Kidney capillary endothelial cell (primary cell): ENCODE measurements around the gene ADAMTSL1.

Experiments
- DNase-seq: peaks from one replicate; pipeline ENCODE4 v3.0.0-alpha.2; 2018; ENCODE audit warnings: low spot score

Gene ADAMTSL1

DNA sequence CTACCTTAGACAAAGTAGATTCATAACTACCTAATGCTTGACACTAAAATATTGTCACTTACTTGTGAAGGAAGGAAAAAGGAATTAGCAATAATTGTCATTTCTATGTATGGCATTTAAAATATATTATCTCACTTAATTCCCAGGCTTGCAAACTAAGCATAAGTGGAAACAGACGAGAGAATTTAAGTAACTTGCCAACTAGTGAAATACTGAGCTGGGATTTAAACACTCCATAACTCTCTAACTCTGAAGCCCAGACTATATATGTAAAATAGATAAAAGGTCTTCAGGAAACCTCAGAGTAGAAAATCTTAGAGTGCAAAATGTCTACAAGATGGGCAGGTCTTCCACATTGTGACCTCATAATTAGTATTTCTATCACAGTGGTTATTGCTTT is 301.3 kb downstream of the ADAMTSL1 start:
- no peak for DNase-seq

DNA sequence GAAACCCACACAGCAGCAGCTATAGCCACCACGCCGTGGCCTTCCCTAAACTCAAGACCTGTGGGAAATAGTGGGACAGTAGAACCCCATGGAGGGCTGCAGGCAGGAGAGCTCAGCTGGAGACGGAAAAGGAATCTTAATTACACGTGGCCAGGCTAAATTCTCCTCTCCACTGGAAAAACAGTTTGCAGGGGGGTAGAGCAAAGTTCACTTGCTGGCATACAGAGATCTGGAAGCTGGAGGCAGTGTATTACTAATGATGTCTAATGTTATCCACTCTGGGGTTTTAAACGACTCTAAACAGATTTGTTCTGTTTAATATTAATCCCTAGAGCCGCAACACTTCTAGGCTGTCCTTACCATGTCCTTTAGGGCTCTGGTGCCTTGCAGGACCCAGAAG is 302.0 kb downstream of the ADAMTSL1 start:
- DNase-seq, result no peak

DNA sequence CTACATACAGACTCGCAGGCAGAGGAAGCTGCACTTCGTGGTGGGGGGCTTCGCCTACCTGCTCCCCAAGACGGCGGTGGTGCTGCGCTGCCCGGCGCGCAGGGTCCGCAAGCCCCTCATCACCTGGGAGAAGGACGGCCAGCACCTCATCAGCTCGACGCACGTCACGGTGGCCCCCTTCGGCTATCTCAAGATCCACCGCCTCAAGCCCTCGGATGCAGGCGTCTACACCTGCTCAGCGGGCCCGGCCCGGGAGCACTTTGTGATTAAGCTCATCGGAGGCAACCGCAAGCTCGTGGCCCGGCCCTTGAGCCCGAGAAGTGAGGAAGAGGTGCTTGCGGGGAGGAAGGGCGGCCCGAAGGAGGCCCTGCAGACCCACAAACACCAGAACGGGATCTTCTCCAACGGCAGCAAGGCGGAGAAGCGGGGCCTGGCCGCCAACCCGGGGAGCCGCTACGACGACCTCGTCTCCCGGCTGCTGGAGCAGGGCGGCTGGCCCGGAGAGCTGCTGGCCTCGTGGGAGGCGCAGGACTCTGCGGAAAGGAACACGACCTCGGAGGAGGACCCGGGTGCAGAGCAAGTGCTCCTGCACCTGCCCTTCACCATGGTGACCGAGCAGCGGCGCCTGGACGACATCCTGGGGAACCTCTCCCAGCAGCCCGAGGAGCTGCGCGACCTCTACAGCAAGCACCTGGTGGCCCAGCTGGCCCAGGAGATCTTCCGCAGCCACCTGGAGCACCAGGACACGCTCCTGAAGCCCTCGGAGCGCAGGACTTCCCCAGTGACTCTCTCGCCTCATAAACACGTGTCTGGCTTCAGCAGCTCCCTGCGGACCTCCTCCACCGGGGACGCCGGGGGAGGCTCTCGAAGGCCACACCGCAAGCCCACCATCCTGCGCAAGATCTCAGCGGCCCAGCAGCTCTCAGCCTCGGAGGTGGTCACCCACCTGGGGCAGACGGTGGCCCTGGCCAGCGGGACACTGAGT is 303.2 kb downstream of the ADAMTSL1 start:
- DNase-seq, result no peak

DNA sequence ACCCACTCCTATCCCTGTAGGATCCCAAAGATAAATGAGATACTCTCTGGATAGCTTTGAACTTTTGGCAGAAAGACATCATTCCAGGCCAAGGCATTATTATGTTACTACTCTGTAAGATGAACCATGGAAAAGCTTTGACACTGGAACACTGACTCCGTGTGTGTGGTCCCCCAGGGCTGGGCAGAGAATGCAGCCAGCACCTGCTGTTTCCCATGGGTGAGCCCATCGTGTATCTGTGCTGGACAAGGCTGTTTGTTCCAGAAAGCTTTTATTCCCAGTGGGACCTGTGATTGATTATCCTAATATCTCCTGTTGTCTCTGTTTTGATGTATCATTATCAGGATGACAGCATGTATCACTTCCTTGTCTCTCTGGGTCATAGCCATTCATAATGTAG is 304.2 kb downstream of the ADAMTSL1 start:
- DNase-seq, result no peak

DNA sequence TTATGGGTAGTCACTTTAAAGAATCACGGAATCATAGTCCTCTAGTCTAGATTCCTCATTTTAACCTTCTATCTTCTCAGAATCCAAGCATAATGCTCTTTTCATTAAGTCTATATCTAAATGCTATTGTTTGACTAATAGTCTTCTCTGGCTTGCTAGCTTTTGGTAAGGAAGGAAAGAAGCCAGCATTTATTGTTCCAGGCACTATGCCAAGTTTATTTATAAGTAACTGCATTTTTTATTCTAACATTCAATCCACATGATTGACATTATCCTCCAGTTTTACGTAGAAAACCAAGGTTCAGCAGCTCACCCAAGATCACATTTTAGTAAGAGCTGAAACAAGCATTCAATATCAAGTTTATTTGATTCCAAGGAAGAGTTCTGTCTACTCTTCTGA is 304.9 kb downstream of the ADAMTSL1 start:
- no peak for DNase-seq

DNA sequence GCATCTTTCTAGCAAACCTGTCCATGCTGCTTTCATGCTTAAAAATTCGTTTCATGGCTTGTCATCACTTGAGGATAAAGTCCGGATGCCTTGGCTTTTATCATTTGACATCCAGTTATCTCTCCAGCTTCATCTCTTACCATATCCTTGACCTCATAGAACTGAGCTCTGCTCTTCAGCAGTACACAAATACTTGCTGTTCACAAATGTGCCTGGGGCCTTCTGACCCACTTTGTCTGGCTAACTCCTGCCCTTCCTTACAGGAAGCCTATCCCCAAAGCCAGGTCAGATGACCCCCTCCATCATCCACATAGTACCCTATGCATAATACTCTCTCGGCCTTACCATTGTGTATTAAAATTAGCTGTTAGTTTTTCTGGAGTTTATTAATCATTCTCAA is 310.0 kb downstream of the ADAMTSL1 start:
- DNase-seq, result no peak

DNA sequence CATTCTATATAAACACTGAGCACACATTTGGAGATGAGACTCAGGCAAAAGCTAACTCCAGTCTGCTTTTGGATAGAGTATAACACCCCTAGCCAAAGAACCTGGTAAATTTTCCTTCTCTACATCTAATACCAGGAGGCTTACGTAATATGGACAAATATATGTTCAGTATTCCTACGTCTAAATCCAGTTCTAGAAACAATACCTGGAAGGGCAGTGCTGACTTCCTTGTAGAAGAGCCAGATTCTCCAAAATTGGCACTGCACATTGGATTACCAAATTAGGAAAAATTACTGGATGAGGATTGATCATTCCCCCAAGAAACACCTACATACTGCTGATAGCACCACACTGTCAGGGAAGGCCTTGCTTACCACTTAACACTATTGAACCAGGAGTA is 311.7 kb downstream of the ADAMTSL1 start:
- DNase-seq, result no peak

DNA sequence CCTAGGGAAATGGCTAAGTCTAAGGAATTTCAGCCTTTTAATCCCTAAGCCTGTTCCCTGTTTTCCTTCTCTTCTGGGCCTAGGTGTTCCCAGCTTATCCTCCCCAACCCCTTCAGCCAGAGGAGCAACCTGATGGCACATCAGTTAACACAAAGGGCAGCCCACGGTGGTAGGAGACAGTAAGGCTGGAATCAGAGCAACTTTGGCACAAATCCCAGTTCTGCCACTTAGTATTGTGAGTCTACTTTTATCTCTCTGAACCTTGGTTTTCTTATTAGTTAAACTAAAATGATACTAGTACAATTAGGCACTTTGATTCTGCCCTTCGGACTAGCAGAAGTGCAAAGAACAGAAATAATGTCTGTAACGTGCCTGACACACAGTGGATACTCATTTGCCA is 312.2 kb downstream of the ADAMTSL1 start:
- no peak for DNase-seq

DNA sequence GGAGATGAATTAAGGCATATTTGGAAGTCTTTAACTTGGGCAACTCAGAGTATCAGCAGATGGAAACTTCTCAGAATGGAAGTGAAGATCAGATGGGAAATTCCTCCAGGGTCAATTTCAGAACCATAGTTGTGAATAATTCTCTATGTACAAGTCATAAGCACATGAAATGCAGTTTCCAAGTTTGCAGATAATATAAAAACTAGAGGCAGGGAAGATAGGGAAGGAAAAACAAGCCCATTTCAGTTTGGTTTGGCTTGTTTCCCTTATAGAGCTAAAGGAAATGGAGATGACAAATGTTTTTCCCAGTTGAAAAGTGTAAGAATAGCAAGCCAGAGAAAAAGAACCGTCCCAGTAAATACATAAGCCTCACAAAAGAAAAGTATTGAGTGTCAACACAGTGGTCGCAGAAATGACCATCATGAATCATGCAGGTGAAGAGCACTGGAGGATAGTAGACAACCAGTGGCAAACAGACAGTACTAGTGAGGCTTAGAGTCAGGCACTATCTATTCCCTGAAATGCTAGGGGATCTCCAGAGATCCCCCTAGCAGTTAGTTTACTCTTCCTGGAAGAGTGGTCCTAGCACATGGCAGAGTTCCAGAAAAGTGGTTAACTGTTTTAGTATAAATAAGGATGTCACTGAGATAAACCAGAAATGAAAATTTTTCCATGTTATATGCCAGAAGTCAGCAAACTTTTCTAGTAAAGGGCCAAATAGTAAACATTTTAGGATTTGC is 313.1 kb downstream of the ADAMTSL1 start:
- no peak for DNase-seq

DNA sequence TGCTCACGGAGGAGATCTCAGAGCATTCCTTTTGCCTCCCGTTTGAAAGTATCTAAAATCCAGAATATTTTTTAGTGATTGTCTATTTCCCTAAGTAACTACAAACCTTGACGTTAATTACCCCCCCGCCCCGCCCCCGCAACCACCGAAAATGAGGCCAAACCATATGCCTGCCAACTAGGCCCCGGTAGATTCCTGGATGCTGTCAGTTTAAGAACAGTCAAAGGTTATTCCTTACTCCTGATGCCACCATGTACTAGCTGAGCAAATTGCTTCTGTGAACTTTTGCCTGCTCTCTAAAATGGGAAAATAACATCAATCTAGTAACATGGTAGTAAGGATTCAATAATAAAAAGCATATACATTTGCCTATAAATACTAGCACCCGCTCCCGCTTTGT is 314.3 kb downstream of the ADAMTSL1 start:
- no peak for DNase-seq

DNA sequence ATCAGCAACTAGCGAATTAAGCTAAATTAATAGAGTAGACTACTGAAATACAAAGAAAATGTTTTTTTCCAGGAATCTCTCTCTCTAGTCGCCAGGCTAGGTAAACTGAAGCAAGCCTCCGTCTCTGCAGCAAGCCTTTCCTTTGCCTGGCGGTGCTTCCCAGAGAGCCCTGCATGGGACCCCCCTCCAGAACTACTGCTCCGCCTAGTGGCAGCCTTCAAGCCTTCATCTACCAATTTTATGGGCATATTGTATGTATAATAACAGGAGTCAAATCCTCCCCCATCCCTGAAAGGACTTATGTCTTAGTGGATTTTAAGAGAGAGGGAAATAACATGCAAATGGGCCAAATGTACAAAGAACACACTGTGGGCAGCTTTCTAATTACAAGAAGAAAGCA is 317.1 kb downstream of the ADAMTSL1 start:
- DNase-seq, result no peak

DNA sequence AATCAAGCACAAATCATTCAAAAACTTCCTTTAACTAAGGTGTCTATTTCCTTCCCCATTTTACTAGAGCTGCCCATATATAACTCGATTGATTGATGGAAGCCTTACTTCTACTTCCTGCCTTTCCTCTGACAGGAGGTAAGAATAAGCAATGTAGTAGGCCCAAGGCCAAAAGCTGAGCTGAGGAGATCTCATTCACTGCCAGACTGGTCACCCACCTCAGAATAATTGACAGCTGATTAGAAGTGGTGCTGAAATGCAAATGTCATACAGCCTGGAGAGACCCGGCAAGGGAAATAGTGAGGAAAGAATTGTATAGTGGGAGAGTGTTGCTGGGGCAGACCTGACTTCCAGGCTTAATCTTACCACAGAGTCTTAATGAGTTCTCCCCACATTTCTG is 319.2 kb downstream of the ADAMTSL1 start:
- no peak for DNase-seq

DNA sequence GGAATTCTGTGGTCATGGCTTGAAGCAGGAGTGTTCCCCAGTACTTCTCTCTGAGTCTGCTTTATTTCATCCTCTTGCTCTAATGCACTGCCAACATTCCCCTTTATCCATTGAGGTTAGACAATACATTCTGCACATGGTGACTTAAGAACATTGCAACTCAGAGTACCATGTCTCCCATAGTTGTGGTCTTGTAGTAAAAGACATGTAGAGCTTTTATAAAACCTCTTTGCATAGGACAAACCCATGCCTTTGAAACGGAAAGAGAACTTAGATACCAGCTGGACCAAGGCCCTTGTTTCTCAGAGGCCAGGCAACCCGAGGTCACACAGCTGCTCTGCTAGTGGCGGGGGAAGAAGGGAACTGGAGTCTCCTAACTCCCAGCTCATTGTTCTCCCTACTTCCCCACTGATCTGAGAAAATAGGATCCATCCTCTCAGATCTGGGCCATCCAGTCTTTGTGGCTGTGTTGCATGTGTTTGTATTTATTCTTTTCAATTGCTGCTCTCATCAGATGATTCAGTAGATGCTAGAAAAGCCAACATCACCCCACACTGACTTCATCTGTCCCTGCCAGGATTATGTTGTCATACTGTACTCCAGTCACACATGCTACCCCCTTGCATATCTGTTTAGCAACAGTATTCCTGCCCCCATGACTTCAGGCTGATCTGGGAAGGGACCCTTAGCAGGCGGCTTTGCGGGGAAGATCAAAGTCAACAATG is 322.2 kb downstream of the ADAMTSL1 start:
- DNase-seq, result no peak

DNA sequence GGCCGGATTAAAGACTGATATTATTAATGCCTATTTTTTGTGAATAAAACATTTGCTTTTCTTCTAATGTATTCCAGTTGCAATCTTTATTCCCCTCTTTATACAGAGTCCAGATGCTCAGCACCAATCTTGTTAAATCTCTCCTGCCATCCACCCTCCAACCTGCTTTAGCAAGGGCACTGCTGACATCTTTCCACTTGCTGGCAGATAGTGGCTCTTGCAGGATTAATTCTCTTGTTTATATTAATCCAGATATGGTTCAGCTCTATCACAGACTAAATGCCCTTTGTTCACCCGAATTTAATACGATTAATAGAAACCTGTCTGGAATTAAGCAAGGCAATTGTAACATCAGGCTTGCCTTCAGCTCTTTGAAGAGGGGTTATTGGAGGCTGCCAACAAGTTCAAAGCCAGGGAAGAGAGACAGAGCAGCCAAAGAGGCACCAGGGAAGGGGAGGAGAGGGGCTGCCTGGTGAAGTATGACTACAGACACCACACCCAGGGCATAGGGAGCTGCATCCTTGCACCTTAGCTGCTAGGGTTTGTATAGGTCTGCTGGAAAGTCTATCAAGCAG is 322.8 kb downstream of the ADAMTSL1 start:
- DNase-seq, result no peak

DNA sequence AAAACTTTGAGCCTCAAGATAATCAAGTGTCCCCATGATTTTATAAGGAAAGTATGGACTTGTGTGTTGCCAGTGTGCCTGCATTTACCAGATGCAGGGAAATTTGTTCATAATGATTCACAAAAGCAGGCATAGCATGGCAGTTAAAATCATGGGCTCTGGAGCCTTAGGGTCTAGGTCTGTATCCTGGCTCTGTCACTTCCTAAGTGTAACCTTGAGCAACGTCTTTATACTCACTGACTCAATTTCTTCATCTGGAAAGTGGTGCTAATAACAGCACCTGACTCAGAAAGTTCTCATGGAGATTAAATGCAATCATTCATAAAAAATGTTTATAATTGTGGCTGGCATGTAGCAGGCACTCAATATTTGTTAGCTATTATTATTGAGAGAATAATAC is 324.2 kb downstream of the ADAMTSL1 start:
- peak; percentile 77 for DNase-seq

DNA sequence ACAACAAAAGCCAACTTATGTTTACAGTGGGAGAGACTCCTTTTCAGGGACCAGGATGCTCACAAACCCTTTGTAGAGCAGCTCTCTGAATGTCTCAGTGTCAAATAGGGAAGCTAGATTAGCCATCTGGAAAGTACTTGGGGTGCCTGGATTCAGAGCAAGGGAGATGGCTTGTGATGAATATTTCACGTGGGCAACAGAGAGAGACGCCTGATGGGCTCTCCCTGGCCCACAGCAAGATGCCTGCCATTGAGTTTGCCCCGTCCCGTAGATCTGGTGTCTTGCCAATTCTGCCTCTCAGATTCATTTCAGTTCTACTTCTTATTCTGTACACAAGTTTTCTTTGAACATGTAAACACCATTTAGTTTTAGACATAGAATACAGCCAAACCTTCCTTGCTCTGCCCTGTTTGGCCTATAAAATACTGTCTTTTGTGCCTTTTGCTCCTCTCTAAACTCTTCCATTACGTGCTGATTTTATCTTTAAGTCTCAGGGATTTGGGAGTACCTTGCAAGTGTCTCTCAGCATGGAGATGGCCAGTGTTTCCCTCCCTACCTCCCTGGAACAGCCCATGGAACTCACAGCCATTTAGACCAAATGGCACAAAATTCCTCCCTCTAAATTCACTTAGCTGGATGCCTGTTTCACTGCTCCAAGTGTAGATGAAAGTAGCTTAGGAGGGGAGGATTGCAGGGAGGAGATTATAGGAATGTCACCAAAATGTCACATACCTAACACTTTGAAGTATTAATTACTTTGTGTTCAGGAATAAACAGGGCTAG is 324.7 kb downstream of the ADAMTSL1 start:
- DNase-seq, result no peak

DNA sequence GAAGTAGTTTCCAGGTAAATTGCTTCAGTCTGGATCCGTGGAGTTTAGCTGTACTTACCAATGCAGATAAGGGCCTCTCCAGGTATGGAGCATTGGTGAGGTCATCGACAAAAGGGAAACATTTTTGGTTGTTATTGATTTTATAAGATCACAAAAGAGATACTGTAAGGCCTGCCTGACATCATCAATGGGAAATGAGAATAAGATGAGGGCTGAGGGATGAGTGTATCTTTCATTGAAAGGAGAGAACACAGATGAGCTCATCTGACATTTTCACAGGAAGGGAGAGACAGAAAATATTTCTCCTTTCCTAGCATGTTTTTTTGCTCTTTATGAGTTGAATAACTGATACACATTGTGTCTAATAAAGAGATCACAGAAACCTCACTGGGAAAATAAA is 325.5 kb downstream of the ADAMTSL1 start:
- no peak for DNase-seq

DNA sequence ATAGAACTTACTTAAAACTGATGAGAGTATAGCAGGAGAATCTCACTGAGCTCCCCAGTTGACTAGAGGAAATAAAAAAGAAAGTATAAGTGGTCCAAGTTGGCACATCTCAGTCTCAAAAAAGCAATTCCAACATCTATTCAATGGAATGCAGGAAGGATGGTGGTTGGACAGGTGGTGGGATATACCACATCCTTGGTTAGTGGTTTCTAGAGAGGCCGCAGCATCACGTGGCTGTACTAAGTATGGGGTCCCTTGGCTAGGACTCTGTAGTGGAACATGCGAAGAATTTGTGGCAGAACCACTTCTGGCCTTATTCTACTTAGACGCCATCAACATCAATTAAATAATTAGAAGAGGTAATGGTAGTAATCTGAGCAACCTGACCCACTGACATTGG is 326.6 kb downstream of the ADAMTSL1 start:
- DNase-seq, result no peak

DNA sequence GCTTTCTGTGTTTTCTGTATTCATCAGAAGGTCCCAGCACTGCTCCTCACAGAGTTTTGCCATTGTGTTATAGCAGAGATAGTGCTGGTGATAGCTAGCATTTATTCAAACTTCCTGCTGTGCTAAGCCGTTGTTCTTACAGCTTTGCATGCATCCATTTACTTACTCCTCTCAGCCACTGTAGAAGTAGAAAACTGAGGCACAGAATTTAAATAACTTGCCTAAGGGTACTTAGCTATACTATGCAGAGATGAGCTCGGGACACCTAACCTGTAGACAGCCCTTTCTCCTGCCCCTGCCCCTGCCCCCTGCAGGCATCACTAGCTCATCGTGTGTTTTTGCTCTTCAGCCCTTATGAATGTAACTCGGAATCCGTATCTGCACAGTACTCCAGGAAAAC is 331.4 kb downstream of the ADAMTSL1 start:
- no peak for DNase-seq

DNA sequence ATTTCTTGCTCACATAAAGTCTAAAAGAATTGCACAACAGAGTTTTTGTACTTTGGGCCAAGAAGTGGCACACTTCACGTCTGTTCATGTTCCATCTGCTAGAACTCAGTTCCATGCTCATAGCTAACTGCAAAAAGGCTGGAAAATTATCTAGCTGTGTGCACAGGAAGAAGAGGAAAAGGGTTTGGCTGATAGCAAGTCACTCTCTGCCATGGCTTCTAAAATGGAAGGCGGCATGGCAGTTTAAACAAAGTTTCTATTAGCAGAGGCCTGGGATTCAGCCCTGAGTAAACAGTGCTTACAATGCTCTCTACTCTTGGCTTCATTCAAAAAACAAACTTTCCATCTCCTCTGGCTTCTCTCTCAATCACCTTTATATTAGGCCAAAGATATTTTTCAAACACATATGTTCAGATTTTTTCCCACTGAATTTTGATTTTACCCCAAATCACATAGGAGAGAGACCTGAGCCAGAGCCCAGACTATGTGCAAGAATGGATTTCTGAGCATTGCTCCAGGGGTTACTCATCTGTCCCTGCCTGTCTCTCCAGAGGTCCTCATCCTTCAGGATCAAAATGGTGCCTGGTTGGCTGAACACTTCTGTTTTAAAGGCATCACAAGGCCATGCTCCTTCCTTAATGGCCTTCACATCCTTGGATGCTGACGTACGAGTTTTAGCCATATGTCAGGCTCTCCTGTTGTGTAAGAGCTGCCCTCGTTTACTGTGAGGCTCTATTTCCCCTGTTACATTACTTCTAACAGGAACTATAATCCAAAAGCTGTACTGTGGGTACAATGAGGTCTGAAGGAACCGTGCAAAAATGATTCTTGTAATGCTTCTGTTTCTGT is 332.5 kb downstream of the ADAMTSL1 start:
- DNase-seq, result no peak

DNA sequence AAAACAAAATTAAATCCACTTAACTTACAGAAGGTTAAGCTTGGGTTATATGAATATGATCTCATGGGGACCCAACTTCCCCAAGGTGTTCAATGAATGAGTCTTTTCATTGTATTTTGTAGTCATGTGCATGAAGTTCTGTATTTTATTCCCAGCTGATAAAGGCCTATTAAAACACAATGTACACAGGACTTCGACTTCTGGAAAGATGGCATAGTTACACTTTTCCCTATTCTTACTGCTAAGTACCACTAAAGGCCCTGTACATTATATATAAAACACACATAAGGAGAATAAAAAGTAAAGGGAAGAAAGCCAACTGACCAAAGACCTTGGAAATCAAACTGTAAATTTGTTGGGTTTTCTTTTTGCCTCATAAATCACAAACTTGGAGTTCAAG is 336.6 kb downstream of the ADAMTSL1 start:
- DNase-seq, result no peak
